Measurements from ENCODE around the gene PPP2R2C. TPM values are rescaled to one million over a fixed set of nuclear protein-coding genes. Genes with fewer than 3 reads are reported as not detected.
A peak's percentile ranks its signal among the peaks of the same experiment; 100 is the strongest.

The PPP2R2C gene
- total RNA-seq, 1 experiment from 2014 or later: 9.5 TPM

DNA sequence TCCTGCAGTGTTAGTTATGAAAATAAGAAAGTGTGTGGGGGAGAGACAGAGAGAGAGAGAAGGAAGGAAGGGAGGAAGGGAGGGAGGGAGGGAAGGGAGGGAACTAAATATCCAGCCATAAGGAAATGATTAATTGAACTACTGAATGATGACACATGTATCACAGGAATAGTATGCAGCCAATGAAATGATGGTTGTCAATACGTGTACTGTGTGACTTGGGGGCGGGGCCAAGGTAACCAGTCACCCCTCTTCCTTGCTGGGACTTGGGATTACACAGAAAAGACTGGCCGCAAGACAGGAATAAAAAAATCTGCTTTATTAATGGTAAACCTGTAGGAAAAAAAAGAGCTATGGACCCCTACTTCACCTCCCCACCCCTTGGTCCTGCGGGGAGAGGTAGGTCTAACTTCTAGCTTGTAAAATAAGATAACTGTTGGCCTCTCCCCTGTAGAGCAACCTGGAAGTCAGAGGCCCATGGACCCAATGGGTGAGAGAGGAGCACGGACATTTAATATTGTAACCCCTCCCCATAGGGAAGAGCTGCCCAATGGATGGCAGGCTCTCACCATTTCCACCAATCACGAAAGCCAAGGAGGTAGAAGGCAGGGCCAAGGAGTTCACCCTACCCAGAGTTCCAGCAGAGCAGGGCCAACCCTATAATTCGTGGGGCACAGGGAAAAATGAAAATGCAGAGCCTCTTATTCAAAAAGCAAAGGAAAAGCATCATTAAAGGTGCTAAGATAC is 7.4 kb downstream of the PPP2R2C start:
- Histone ChIP-seq H3F3A (ENCODE audit: low read length, unreplicated experiment) (no peaks in the 10 kb centered on the region), H3K4me3 (ENCODE audit: low read length) (no peak overlapping the region), H3K9ac (ENCODE audit: low read length) (no peak overlapping the region), H3K27ac (ENCODE audit: low read length) (no peak overlapping the region), H2AFZ (ENCODE audit: low read length) (no peak overlapping the region), H3K27me3 (ENCODE audit: low read length) (no peaks in the 10 kb centered on the region), H3K4me2 (ENCODE audit: low read length) (peak overlapping the region; percentile 26; the same call in 1 of the 2 replicates), H3K36me3 (ENCODE audit: low read depth, low read length) (no peaks in the 10 kb centered on the region), H3K9me3 (ENCODE audit: low read length) (no peaks in the 10 kb centered on the region), H4K20me1 (ENCODE audit: low read length) (no peaks in the 10 kb centered on the region), H3K9me2 (replicated peaks; ENCODE audit: low read length) (no peaks in the 10 kb centered on the region), H3K79me2 (ENCODE audit: low read length) (peaks cover 14% of the 10 kb centered on the region), H3K4me1 (ENCODE audit: insufficient read depth, low read length) (peaks cover 8% of the 10 kb centered on the region)
- BruUV-seq (replicated peaks): no TSS peak
- ATAC-seq (no peak), DNase-seq (peak; percentile 48)
- intact Hi-C loops (cut with micrococcal nuclease): no loop called here
- ChIA-PET CTCF (no interaction called here), POLR2A (ENCODE audit: unreplicated experiment) (no interaction called here)
- TF ChIP-seq EZH2phosphoT487 (IDR thresholded peaks at IDR 0.05; ENCODE audit: borderline replicate concordance, low read length) (no peak), EZH2 (IDR thresholded peaks at IDR 0.05; ENCODE audit: low read length, unreplicated experiment) (no peak)

DNA sequence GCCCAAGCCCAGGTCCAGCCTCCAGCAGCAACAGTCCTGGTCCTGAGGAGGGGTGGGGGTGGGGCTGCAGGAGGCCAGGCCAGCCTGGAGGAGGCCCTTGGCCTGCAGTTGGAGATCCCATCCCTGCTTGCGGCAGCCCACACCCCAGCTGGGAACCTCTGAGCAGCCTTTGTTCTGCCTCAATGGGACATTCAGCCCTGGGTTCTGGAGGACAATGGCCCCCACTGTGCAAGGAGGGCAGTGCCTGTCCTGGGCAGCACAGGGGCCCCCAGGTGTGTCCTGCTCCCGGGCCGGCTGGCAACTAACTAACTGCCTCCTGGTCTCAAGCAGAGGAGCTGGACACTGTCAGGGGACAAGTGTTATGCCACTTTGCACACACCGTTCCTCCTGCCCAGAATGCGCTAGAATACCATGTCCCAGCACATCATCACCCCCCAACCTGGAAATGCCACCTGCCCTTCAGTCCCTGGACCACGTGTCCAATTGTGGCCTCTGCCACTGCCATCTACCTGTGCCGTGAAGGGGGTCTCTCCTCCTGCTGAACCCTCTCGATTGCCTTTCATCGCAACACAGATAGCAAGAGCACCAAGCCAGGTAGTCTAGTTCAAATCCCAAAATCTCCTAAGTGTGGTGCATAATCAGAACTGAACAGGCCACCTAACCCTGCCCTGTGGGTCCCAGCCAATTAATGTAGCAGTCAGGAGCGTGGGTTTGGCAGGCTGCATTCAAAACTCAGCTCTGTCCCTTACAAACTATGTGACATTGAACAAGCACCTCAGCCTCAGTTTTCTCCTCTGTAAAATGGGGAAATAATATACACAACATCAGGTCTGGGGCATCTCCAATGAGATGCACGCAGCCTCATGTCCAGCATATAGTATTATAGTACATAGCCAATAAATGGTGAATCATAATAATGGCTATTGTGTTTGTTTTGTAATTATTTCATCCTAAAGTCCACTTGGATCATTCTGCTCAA is 8.8 kb downstream of the PPP2R2C start:
- H3K4me1 ChIP-seq (ENCODE audit: insufficient read depth, low read length): peaks cover 6% of the 10 kb centered on the region
- no peaks in the 10 kb centered on the region for H3F3A ChIP-seq (ENCODE audit: low read length, unreplicated experiment)
- DNase-seq (no peak), ATAC-seq (no peak)
- H3K79me2 ChIP-seq (ENCODE audit: low read length): peaks cover 6% of the 10 kb centered on the region; the same call in 1 of the 2 replicates
- H4K20me1 ChIP-seq (ENCODE audit: low read length): no peaks in the 10 kb centered on the region
- TF ChIP-seq, protein P1, sequence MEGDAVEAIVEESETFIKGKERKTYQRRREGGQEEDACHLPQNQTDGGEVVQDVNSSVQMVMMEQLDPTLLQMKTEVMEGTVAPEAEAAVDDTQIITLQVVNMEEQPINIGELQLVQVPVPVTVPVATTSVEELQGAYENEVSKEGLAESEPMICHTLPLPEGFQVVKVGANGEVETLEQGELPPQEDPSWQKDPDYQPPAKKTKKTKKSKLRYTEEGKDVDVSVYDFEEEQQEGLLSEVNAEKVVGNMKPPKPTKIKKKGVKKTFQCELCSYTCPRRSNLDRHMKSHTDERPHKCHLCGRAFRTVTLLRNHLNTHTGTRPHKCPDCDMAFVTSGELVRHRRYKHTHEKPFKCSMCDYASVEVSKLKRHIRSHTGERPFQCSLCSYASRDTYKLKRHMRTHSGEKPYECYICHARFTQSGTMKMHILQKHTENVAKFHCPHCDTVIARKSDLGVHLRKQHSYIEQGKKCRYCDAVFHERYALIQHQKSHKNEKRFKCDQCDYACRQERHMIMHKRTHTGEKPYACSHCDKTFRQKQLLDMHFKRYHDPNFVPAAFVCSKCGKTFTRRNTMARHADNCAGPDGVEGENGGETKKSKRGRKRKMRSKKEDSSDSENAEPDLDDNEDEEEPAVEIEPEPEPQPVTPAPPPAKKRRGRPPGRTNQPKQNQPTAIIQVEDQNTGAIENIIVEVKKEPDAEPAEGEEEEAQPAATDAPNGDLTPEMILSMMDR (conservative IDR thresholded peaks at IDR 0.05; ENCODE audit: low read depth, low read length): no peak
- no peak overlapping the region for H3K9ac ChIP-seq (ENCODE audit: low read length)
- H3K9me2 ChIP-seq (replicated peaks; ENCODE audit: low read length): no peaks in the 10 kb centered on the region
- H3K4me3 ChIP-seq (ENCODE audit: low read length): no peak overlapping the region
- H3K27me3 ChIP-seq (ENCODE audit: low read length): no peaks in the 10 kb centered on the region
- H2AFZ ChIP-seq (ENCODE audit: low read length): no peak overlapping the region
- POLR2A ChIA-PET (ENCODE audit: unreplicated experiment): no interaction called here
- intact Hi-C loops (cut with micrococcal nuclease): no loop called here
- no peak overlapping the region for H3K27ac ChIP-seq (ENCODE audit: low read length)
- BruUV-seq (replicated peaks): no TSS peak
- H3K36me3 ChIP-seq (ENCODE audit: low read depth, low read length): no peaks in the 10 kb centered on the region
- H3K4me2 ChIP-seq (ENCODE audit: low read length): no peak overlapping the region
- H3K9me3 ChIP-seq (ENCODE audit: low read length): no peaks in the 10 kb centered on the region
- CTCF ChIA-PET: no interaction called here

DNA sequence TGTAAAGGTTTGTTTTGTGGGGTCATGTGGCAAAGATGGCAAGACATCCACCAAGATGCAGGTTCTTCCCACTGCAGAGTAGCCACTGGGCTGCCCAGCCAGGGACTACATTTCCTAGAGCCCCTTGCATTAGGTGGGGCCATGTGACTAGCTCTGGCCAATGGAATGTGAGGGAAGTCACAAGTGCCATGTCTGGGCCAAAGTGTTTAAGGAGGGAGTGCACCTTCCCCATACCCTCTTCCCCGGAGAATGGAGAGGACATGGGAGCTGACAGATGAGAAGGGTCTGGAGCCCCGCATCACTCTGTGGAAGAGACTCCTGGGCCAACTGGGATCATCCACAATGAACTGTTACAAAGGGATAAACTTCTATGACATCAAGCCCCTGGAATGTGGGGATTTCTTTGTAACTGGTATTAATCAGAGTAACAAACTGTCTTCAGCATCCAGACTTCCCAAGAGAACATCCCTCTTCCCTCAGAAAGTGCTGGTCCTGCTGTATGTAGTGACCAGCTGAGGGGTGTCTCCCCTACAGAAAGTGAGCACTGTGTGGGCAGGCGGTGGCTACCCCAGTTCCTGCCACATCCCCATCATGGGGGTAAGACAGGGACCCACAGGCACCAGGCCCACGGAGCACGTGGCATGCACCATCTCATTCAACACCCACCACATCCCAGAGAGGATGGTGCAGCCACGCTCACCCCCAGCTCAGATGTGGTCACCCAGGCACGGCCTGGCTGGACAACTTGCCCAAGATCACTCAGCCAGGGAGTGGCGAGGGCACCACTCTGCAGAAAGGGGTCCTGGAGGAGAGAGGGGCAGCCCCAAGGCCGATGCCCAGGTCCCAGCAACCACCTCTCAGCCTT is 10.9 kb downstream of the PPP2R2C start:
- H4K20me1 ChIP-seq (ENCODE audit: low read length): no peaks in the 10 kb centered on the region
- intact Hi-C loops (cut with micrococcal nuclease): no loop called here
- ChIA-PET POLR2A (ENCODE audit: unreplicated experiment) (no interaction called here), CTCF (no interaction called here)
- no peak overlapping the region for H3K9ac ChIP-seq (ENCODE audit: low read length)
- H3K4me2 ChIP-seq (ENCODE audit: low read length): no peak overlapping the region
- H3K4me3 ChIP-seq (ENCODE audit: low read length): no peak overlapping the region
- H3K9me3 ChIP-seq (ENCODE audit: low read length): no peaks in the 10 kb centered on the region
- DNase-seq: no peak
- BruUV-seq (replicated peaks): no TSS peak
- no peaks in the 10 kb centered on the region for H3K79me2 ChIP-seq (ENCODE audit: low read length)
- H3F3A ChIP-seq (ENCODE audit: low read length, unreplicated experiment): no peaks in the 10 kb centered on the region
- ATAC-seq: no peak
- no peak overlapping the region for H3K27ac ChIP-seq (ENCODE audit: low read length)
- H3K9me2 ChIP-seq (replicated peaks; ENCODE audit: low read length): no peaks in the 10 kb centered on the region
- no peak overlapping the region for H2AFZ ChIP-seq (ENCODE audit: low read length)
- no peaks in the 10 kb centered on the region for H3K27me3 ChIP-seq (ENCODE audit: low read length)
- peaks cover 6% of the 10 kb centered on the region for H3K4me1 ChIP-seq (ENCODE audit: insufficient read depth, low read length)
- no peaks in the 10 kb centered on the region for H3K36me3 ChIP-seq (ENCODE audit: low read depth, low read length)
- TF ChIP-seq EZH2 (IDR thresholded peaks at IDR 0.05; ENCODE audit: low read length, unreplicated experiment): no peak
- TF ChIP-seq, protein P1 (conservative IDR thresholded peaks at IDR 0.05; ENCODE audit: low read depth, low read length): no peak
- TF ChIP-seq EZH2phosphoT487 (IDR thresholded peaks at IDR 0.05; ENCODE audit: borderline replicate concordance, low read length): no peak

Data from PC-3 (cell line).